ENCODE results near the gene ASPHD2.
"Not testable (repeated sequence)": the region's sequence is repeated elsewhere in the genome, so short reads cannot be mapped to it uniquely, and the experiment has no call there.

The ASPHD2 gene

DNA sequence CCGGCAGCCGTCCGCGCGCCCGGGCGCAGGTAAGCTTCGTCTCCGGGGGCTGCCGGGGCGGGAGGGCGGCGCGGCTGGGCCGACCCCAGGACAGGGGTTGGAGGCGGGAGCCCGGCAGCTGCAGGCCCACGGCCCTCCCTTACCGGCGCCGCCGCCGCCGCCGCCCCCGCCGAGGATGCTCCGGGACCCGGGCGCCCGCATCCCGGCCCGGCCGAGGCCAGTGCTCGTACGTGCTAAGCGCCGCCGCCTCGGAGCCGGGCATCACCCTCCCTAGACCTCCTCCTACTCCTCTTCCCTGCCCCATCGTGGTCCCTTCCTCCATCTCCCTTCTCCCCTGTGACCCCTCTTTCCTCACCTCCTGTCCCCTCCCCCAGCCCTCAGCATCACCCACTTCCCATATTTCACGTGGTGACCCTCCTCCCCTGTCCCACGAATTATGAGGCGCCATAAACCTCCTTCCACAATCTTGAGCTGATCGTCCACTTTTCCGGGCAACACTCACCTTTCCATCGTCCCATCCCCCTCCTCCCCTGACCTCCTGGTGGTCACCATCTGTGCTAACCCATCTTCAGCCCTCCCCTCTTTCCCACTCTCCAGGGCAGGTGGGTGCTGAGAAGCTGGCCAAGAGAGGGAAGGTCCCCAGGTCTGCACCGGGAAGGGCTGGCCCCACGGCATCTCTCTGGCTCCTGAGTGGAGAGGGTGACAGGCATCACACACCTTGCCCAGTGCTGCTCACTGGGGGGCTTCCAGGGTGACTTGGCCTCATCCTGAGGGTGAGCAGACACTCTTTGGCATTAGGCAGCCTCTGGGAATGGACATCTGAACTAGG is 612 bp downstream of the ASPHD2 start:
- Mint-ChIP-seq H3K4me3 (peak overlapping the region; percentile 84), H3K9me3 (no peaks in the 10 kb centered on the region), H3K4me1 (peaks cover 36% of the 10 kb centered on the region), H3K27me3 (no peaks in the 10 kb centered on the region), H3K27ac (ENCODE audit: low read depth) (peak overlapping the region; percentile 25), H3K36me3 (ENCODE audit: insufficient read depth) (peaks cover 4% of the 10 kb centered on the region)
- ATAC-seq (replicated peaks; ENCODE audit: extremely low read depth, poor library complexity, severe bottlenecking) = no peak
- no peak for DNase-seq (ENCODE audit: low spot score in 2 of 2)

DNA sequence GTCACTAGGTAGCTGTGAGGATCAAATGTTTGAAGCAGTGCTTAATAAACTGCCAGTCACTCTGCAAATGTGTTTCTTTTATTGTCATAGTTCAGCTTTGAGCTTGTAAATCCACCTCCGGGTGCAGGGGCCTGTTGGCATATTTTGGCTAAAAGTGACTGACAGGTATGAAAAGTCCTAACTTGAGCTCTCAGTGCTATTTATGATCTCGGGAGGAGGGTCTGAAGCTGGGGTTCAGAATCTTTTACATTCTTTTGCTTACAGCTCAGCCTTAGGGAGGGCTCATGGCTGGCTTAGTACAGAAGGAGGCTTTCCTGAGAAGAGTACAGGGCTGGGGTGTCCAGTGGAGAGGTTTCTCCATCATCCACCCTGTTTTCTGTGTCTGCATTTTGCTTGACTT is 1.5 kb downstream of the ASPHD2 start:
- DNase-seq (ENCODE audit: low spot score in 2 of 2) = no peak
- H3K4me1 Mint-ChIP-seq = peaks cover 45% of the 10 kb centered on the region
- H3K27ac Mint-ChIP-seq (ENCODE audit: low read depth) = no peak overlapping the region
- H3K4me3 Mint-ChIP-seq = peak overlapping the region; percentile 84
- H3K9me3 Mint-ChIP-seq = no peaks in the 10 kb centered on the region
- no peak for ATAC-seq (replicated peaks; ENCODE audit: extremely low read depth, poor library complexity, severe bottlenecking)
- no peaks in the 10 kb centered on the region for H3K27me3 Mint-ChIP-seq
- H3K36me3 Mint-ChIP-seq (ENCODE audit: insufficient read depth) = peaks cover 7% of the 10 kb centered on the region

DNA sequence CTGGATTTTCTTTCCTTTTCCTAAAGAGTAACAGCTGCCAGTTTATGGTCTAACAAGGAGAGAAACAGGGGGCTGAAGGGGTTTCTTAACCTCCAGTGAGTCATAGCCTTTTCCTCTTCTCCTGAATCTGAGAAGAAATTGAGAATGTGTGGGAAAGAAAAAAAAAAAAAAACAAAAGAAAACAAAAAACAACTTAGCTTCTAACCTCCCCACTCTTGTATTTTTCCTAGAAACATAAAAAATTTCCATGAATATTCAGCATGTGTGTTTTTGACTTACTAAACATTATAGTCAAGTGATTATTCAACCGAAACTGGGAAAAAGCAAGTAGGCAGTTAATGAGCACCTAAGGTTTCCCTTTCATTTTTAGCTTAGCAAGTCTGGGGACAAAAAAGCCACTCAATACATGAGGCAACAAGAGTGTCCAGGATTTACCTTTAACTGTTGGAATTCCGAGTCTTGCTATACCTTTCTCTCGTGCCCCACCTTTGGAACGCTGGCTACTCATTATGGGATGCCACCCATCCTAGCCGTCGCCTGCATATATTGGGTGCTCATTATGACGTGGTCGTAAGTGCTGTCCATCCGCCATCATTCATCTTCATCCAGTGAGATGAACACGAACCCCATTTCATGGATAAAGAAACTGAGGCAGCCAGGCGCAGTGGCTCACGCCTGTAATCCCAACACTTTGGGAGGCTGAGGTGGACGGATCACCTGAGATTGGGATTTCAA is 2.4 kb downstream of the ASPHD2 start:
- no peaks in the 10 kb centered on the region for H3K27me3 Mint-ChIP-seq
- ATAC-seq (replicated peaks; ENCODE audit: extremely low read depth, poor library complexity, severe bottlenecking) = no peak
- H3K27ac Mint-ChIP-seq (ENCODE audit: low read depth) = peak overlapping the region; percentile 25
- peaks cover 53% of the 10 kb centered on the region for H3K4me1 Mint-ChIP-seq
- DNase-seq (ENCODE audit: low spot score in 2 of 2) = no peak
- H3K4me3 Mint-ChIP-seq = no peak overlapping the region
- H3K36me3 Mint-ChIP-seq (ENCODE audit: insufficient read depth) = peaks cover 9% of the 10 kb centered on the region
- no peaks in the 10 kb centered on the region for H3K9me3 Mint-ChIP-seq

DNA sequence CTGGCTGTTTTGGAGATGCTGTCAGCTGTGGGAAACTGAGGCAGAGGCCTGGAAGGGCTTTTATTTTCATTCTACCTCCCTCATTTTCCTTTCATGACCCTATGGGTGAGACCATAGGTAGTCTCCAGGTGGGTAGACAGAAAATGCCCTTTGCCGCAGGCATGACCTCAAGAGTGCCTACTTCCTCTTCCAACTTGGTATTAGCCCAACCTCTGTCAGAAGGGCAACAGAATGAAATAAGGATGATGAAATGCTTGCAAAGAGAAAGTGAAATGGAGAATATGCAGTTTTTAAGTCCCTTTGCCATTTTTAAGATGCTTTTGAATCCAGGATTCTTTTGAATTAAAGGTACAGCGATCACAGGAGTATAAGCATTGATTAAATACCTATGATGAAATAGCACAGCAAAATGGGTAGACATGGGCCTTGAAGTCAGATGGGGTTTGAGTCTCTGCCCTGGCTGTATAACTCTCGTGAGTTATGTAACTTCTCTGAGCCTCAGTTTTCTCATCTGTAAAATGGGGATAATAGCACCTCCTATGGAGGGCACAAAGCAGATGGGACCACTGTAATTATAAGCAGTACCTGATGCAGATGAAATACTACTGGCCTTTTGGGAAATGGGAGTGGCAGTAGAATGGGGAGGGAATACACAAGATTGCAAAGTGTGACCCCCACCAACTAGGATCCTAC is 3.7 kb downstream of the ASPHD2 start:
- Mint-ChIP-seq H3K36me3 (ENCODE audit: insufficient read depth) (peaks cover 9% of the 10 kb centered on the region), H3K27me3 (no peaks in the 10 kb centered on the region), H3K4me1 (peaks cover 48% of the 10 kb centered on the region), H3K4me3 (no peak overlapping the region), H3K27ac (ENCODE audit: low read depth) (no peak overlapping the region), H3K9me3 (no peaks in the 10 kb centered on the region)
- ATAC-seq (replicated peaks; ENCODE audit: extremely low read depth, poor library complexity, severe bottlenecking) (no peak), DNase-seq (ENCODE audit: low spot score in 2 of 2) (no peak)

DNA sequence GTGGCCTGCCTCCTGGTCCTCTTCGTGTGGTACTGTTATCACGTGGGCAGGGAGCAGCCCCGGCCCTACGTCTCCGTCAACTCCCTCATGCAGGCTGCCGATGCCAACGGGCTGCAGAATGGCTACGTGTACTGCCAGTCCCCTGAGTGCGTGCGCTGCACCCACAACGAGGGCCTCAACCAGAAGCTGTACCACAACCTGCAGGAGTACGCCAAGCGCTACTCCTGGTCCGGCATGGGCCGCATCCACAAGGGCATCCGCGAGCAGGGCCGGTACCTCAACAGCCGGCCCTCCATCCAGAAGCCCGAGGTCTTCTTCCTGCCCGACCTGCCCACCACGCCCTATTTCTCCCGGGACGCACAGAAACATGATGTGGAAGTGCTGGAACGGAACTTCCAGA is 4.7 kb downstream of the ASPHD2 start:
- Mint-ChIP-seq H3K9me3 (no peaks in the 10 kb centered on the region), H3K36me3 (ENCODE audit: insufficient read depth) (peaks cover 5% of the 10 kb centered on the region), H3K4me1 (peaks cover 40% of the 10 kb centered on the region), H3K27me3 (no peaks in the 10 kb centered on the region), H3K27ac (ENCODE audit: low read depth) (no peak overlapping the region), H3K4me3 (no peak overlapping the region)
- DNase-seq (ENCODE audit: low spot score in 2 of 2) (no peak), ATAC-seq (replicated peaks; ENCODE audit: extremely low read depth, poor library complexity, severe bottlenecking) (no peak)

DNA sequence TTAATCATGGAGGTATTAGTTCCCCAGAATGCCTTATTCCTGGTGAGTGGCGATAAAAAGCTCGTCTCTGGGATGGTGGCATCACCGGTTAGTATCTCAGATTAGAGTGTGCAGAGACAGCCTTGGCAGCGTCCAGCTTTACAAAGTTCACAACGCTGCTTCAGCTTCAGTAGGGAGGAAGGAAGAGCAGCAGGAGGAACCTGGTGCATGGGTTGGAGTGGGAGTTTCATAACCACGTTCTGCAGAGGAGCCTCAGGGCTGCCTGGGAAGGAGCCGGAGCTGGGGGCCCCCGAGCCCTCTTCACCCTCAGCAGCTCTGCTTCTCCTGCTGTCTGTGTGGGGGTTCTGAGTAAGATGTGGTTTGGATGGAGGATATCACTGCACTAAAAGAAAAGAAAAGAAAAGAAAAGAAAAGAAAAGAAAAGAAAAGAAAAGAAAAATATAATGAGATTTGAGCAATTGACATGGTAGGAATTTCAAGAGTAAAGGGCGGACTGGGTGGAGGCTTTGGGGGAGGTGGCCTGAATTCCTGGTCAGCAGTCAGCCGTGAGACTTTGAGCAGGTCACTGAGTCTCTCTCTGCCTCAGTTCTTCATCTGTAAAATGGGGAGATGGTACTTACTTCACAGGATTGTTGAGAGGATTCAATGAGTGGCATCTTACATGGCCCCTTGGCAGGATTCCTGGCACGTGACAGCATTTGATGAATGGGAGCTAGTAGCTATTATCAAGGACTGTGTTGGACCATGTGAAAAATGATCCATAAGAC is 6.5 kb downstream of the ASPHD2 start:
- no peak overlapping the region for H3K27ac Mint-ChIP-seq (ENCODE audit: low read depth)
- peaks cover 28% of the 10 kb centered on the region for H3K4me1 Mint-ChIP-seq
- H3K27me3 Mint-ChIP-seq = no peaks in the 10 kb centered on the region
- DNase-seq (ENCODE audit: low spot score in 2 of 2) (no peak), ATAC-seq (replicated peaks; ENCODE audit: extremely low read depth, poor library complexity, severe bottlenecking) (no peak)
- no peak overlapping the region for H3K4me3 Mint-ChIP-seq
- H3K36me3 Mint-ChIP-seq (ENCODE audit: insufficient read depth) = peaks cover 4% of the 10 kb centered on the region
- no peaks in the 10 kb centered on the region for H3K9me3 Mint-ChIP-seq

DNA sequence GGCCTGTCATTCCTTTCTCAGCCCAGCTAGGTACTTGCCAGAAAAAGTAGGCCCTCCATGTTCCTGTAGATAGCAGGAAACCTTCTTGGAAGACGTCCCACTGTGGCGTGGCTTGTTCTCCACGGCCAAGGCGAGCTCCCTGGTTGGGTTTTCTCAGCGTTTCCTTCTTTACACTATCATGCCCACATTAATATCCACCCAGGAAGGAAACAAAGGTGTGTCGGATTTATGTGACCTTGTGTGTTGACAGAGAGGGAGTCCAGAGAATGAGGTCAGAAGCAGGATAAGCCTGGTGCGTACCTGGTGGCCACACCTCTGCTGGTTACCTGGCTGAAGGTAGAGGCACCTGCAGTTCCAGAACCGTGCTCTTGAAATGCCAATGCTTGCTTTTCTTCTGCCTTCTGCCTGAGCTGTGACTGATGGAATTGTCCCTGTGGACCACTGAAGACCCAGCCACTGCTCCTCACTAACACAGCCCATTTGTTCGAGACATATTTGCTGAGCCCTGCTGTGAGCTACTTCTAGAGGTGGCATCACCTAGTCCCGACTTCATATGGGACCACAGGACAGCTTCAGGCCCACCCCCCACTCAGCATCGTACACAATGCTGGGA is 7.9 kb downstream of the ASPHD2 start:
- ATAC-seq (replicated peaks; ENCODE audit: extremely low read depth, poor library complexity, severe bottlenecking) = no peak
- H3K4me1 Mint-ChIP-seq = peaks cover 22% of the 10 kb centered on the region
- DNase-seq (ENCODE audit: low spot score in 2 of 2) = no peak
- H3K9me3 Mint-ChIP-seq = no peaks in the 10 kb centered on the region
- H3K4me3 Mint-ChIP-seq = no peak overlapping the region
- H3K27ac Mint-ChIP-seq (ENCODE audit: low read depth) = no peak overlapping the region
- H3K27me3 Mint-ChIP-seq = no peaks in the 10 kb centered on the region
- H3K36me3 Mint-ChIP-seq (ENCODE audit: insufficient read depth) = peaks cover 4% of the 10 kb centered on the region

DNA sequence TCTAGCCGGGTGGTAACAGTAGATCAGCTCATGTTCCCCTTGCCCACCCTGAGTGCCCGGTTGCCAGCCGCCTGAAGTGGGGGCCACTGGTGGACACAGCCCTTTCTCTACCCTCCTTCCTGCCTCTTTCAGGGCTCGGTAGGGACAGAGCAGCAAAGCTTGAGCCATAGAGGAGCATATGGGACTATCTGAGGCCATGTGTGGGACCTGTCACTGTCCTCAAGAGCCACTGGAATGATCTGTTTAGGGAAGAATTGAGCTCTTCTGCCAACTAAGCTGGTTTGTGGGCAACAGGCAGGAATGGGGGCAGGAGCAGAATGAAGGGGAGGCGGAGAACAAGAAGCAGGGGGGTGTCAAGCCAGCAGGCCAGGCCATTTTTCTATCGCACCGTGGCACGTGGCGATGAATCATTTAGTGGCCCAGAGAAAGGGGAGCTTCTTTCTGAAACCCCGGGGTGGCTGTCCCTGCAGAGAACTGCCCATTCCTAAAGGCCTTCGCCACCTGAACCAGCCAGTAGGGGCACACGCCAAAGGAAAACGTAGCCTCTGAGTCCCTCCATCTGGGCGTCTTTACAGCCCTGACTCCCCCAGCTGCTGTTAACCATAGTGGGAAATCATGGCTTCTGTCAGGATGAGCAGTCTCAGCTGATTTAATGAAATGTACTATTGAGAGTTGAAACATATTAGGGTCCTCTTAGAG is 8.8 kb downstream of the ASPHD2 start:
- DNase-seq (ENCODE audit: low spot score in 2 of 2) (no peak), ATAC-seq (replicated peaks; ENCODE audit: extremely low read depth, poor library complexity, severe bottlenecking) (no peak)
- Mint-ChIP-seq H3K36me3 (ENCODE audit: insufficient read depth) (peaks cover 5% of the 10 kb centered on the region), H3K4me1 (peaks cover 22% of the 10 kb centered on the region), H3K9me3 (no peaks in the 10 kb centered on the region), H3K4me3 (no peak overlapping the region), H3K27me3 (no peaks in the 10 kb centered on the region), H3K27ac (ENCODE audit: low read depth) (no peak overlapping the region)

DNA sequence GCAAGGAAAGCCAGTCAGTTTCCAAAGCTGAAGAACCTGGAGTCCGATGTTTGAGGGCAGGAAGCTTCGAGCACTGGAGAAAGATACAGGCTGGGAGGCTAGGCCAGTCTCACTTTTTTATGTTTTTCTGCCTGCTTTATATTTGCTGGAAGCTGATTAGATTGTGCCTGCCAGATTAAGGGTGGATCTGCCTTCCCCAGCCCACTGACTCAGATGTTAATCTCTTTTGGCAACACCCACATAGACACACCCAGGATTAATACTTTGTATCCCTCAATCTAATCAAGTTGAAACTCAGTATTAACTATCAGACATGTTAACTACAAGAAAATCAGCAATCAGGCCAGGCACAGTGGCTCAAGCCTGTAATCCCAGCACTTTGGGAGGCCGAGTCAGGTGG is 9.7 kb downstream of the ASPHD2 start:
- not testable (repeated sequence) for H3K9me3 Mint-ChIP-seq; H3K4me3 Mint-ChIP-seq; H3K27ac Mint-ChIP-seq (ENCODE audit: low read depth); ATAC-seq (replicated peaks; ENCODE audit: extremely low read depth, poor library complexity, severe bottlenecking); DNase-seq (ENCODE audit: low spot score in 2 of 2); H3K27me3 Mint-ChIP-seq
- peaks cover 15% of the 10 kb centered on the region for H3K36me3 Mint-ChIP-seq (ENCODE audit: insufficient read depth)
- H3K4me1 Mint-ChIP-seq = peaks cover 22% of the 10 kb centered on the region

DNA sequence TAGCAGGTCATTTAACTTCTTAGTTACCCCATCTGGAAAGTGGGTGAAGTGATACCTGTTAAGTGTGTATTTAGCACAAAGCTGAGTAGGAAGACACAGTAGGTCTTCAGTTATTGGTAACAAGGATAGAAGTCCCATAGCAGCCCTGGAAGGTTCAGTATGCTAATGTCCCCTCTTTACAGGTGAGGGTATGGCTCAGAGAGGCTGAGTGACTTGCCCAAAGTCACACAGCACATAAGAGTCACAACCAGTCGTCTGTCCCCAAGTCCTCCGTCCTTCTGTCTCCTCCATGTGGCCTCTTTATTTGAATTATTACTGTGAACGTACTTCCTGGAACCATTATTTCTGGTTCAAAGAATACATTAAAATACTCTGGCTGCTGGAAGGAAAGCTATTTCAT is 10.5 kb downstream of the ASPHD2 start:
- no peak for ATAC-seq (replicated peaks; ENCODE audit: extremely low read depth, poor library complexity, severe bottlenecking)
- H3K27ac Mint-ChIP-seq (ENCODE audit: low read depth) = no peak overlapping the region
- no peak for DNase-seq (ENCODE audit: low spot score in 2 of 2)
- no peaks in the 10 kb centered on the region for H3K9me3 Mint-ChIP-seq
- peaks cover 22% of the 10 kb centered on the region for H3K4me1 Mint-ChIP-seq
- no peak overlapping the region for H3K4me3 Mint-ChIP-seq
- peaks cover 16% of the 10 kb centered on the region for H3K36me3 Mint-ChIP-seq (ENCODE audit: insufficient read depth)
- H3K27me3 Mint-ChIP-seq = no peaks in the 10 kb centered on the region

DNA sequence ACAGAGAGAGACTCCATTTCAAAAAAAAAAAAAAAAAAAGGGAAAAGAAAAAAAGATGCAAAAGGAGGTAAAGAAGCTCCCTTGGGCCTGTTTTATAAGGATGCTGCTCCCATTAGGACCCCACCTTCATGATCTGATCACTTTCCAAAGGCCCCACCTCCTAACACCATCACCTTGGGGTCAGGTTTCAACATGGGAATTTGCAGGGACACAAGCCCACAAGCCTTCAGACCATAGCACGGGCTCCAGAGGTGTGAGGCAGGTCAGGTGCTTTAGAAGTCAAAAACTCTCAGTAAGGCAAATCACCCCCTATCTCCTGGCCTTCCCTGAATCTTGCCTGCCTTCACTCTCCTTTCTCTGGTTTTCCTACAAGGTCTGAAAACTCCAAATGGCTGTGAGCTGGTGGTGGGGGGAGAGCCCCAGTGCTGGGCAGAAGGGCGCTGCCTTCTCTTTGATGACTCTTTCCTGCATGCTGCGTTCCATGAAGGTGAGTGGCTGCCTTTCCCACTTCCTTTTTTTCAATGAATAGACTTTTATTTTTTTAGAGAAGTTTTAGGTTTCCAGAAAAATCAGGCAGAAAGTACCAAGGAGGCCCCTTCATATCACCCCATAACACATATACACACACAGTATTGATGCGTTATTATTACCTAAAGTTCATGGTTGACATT is 13.2 kb downstream of the ASPHD2 start:
- Mint-ChIP-seq H3K9me3 (no peaks in the 10 kb centered on the region), H3K27me3 (no peaks in the 10 kb centered on the region), H3K36me3 (ENCODE audit: insufficient read depth) (peaks cover 12% of the 10 kb centered on the region), H3K4me1 (peaks cover 5% of the 10 kb centered on the region), H3K27ac (ENCODE audit: low read depth) (no peak overlapping the region), H3K4me3 (no peak overlapping the region)
- DNase-seq (ENCODE audit: low spot score in 2 of 2) (no peak), ATAC-seq (replicated peaks; ENCODE audit: extremely low read depth, poor library complexity, severe bottlenecking) (no peak)
